Activated CD4-positive, CD25-positive, alpha-beta regulatory T cell treated with anti-CD3 and anti-CD28 coated beads, Interleukin-2, amount 50 U/mL, for 24 hours (primary cell): Measurements from ENCODE around the gene SPEG.

Experiments used
- ATAC-seq, 2 donors: fragments of 150-1000 bp; cut with Tn5 transposase; one replicate each; pipeline ENCODE4 v1.10.0; 2021; ENCODE audit warnings: mild to moderate bottlenecking in 1 of 2, moderate library complexity in 1 of 2

The SPEG gene

DNA sequence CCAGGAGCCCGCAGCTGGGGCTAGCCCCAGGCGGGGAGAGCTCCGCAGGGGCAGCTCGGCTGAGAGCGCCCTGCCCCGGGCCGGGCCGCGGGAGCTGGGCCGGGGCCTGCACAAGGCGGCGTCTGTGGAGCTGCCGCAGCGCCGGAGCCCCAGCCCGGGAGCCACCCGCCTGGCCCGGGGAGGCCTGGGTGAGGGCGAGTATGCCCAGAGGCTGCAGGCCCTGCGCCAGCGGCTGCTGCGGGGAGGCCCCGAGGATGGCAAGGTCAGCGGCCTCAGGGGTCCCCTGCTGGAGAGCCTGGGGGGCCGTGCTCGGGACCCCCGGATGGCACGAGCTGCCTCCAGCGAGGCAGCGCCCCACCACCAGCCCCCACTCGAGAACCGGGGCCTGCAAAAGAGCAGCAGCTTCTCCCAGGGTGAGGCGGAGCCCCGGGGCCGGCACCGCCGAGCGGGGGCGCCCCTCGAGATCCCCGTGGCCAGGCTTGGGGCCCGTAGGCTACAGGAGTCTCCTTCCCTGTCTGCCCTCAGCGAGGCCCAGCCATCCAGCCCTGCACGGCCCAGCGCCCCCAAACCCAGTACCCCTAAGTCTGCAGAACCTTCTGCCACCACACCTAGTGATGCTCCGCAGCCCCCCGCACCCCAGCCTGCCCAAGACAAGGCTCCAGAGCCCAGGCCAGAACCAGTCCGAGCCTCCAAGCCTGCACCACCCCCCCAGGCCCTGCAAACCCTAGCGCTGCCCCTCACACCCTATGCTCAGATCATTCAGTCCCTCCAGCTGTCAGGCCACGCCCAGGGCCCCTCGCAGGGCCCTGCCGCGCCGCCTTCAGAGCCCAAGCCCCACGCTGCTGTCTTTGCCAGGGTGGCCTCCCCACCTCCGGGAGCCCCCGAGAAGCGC lies 49.1 kb downstream of the SPEG start:
- ATAC-seq = peak in 1 of 2 donors; percentile 22

DNA sequence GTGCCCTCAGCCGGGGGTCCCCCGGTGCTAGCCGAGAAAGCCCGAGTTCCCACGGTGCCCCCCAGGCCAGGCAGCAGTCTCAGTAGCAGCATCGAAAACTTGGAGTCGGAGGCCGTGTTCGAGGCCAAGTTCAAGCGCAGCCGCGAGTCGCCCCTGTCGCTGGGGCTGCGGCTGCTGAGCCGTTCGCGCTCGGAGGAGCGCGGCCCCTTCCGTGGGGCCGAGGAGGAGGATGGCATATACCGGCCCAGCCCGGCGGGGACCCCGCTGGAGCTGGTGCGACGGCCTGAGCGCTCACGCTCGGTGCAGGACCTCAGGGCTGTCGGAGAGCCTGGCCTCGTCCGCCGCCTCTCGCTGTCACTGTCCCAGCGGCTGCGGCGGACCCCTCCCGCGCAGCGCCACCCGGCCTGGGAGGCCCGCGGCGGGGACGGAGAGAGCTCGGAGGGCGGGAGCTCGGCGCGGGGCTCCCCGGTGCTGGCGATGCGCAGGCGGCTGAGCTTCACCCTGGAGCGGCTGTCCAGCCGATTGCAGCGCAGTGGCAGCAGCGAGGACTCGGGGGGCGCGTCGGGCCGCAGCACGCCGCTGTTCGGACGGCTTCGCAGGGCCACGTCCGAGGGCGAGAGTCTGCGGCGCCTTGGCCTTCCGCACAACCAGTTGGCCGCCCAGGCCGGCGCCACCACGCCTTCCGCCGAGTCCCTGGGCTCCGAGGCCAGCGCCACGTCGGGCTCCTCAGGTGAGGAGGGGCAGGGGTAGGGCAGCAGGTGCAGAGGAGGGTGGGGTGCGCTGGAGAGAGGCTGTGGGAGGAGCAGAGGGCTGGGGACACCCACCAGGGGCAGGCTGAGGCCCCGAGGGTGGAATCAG lies 49.9 kb downstream of the SPEG start:
- peak; percentile 25 to 38 for ATAC-seq

DNA sequence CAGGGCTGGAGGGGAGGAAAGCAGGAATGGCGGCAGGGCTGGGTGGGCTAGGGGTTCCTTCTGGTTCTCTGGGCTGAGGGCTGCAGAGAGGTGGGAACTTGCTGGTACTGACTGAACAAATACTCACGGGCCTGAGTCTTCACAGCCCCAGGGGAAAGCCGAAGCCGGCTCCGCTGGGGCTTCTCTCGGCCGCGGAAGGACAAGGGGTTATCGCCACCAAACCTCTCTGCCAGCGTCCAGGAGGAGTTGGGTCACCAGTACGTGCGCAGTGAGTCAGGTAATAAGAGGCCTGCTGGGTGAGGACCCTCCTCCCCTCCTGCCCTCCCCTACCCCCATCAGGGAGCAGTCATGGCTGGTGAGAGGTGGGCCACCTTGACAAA lies 50.5 kb downstream of the SPEG start:
- no peak for ATAC-seq

DNA sequence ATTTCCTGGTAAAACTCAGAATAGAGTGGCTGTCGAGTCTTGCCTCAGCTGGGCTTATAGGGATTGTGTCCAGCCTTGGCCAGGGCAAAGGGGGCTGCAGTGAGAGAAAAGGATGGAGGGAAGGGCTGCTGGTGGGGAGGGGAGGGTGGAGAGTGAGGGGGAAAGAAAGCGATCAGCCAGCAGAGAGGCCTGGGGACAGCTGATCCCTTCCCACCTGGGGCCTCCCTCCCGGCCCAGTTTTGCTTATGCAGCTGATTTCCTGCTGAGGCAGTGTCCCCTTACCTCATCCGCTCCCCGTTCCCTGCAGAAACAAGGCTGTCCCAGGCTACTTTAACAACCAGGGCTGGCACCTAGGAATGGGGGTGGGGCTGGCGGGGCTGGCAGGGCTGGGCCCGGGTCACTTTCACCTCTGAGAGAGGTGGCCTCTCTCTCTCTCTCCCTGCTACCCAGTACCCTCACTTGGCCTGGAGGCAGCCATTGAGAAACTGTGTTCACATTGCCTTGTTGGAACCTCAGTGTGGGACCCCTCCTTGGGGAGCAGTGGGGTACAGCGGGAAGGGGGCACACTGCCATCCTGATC lies 51.8 kb downstream of the SPEG start:
- no peak for ATAC-seq

DNA sequence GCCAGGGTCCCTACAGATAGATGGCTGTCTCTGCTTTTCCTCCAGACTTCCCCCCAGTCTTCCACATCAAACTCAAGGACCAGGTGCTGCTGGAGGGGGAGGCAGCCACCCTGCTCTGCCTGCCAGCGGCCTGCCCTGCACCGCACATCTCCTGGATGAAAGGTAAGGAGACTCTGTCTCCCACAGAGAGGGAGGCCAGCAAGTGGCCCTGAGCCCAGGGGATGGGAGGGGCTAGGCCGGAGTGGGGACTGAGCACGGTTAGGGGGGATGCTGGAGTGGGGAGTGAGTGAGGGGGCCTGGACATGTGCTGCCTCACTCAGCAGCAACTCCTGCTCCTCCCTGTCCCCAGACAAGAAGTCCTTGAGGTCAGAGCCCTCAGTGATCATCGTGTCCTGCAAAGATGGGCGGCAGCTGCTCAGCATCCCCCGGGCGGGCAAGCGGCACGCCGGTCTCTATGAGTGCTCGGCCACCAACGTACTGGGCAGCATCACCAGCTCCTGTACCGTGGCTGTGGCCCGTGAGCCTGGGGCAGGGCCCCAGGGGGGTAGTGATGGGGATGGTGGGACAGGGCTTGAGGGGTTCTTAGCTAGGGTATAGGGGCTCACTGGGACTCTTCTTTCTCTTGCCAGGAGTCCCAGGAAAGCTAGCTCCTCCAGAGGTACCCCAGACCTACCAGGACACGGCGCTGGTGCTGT lies 53.7 kb downstream of the SPEG start:
- ATAC-seq = no peak

DNA sequence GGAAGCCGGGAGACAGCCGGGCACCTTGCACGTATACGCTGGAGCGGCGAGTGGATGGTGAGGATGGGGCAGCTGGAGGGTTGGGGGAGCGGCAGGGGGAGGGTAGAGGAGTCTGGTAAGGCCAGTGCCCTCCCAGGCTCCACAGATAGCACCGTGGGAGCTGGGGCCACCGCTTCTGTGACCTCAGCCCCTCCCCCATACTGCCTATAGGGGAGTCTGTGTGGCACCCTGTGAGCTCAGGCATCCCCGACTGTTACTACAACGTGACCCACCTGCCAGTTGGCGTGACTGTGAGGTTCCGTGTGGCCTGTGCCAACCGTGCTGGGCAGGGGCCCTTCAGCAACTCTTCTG lies 54.2 kb downstream of the SPEG start:
- ATAC-seq = no peak

DNA sequence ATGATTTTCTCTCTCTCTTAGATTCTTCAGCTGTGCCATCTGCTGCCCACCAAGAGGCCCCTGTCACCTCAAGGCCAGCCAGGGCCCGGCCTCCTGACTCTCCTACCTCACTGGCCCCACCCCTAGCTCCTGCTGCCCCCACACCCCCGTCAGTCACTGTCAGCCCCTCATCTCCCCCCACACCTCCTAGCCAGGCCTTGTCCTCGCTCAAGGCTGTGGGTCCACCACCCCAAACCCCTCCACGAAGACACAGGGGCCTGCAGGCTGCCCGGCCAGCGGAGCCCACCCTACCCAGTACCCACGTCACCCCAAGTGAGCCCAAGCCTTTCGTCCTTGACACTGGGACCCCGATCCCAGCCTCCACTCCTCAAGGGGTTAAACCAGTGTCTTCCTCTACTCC lies 54.7 kb downstream of the SPEG start:
- ATAC-seq = no peak

DNA sequence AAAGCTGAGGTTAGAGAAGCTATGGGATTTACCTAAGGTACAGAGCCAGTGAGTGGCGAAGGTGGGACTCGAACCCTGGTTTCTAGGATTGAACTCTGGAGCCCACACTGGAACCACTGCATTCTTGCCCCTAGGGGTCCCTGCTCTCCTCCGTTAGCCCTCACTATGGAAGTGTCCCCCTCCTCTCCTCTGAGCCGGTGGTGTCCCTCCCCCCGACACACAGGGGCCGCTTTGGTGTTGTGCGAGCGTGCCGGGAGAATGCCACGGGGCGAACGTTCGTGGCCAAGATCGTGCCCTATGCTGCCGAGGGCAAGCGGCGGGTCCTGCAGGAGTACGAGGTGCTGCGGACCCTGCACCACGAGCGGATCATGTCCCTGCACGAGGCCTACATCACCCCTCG lies 55.5 kb downstream of the SPEG start:
- ATAC-seq = no peak

DNA sequence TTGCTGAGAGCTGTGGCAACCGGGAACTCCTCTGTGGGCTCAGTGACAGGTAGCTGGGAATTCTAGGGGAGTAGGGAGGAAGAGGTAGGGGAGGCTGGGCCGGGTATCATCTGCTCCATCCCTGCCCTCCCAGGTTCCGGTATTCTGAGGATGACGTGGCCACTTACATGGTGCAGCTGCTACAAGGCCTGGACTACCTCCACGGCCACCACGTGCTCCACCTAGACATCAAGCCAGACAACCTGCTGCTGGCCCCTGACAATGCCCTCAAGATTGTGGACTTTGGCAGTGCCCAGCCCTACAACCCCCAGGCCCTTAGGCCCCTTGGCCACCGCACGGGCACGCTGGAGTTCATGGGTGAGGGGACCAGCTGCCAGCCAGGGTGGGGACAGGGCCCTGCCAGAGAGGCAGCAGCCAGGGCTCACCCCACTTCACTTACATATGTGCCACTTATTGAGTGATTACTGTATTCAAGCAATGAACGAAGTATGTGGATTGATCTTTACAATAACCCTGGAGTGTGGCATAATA lies 56.0 kb downstream of the SPEG start:
- no peak for ATAC-seq

DNA sequence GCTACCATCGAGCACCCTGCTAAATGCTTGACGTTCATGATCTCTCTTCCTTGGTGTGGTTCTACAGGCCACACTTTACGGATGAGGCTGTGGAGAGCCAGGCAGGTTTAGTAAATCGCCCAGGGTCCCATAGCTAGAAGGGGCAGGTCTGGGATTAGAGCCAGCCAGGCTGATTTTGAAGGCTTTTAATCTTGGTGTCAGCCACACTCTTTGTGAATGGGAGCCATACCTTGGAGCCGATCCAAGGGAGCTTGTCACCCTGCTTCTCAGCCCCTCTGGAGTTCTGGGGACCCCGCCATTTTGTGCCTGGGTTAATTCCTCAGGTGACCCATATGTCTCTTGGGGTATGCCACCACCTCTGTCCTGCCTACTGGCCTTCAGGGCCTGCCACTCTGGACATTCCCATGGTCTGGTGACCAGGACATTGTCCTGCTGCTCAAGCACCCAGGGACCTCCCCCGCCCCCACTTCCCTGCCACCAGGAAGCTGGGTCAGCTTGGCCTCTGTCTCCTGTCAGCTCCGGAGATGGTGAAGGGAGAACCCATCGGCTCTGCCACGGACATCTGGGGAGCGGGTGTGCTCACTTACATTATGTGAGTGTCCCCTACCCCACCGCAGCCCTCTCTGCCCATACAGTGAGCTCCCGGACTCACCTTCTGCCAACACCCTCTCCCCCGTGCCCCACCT lies 56.8 kb downstream of the SPEG start:
- no peak for ATAC-seq

DNA sequence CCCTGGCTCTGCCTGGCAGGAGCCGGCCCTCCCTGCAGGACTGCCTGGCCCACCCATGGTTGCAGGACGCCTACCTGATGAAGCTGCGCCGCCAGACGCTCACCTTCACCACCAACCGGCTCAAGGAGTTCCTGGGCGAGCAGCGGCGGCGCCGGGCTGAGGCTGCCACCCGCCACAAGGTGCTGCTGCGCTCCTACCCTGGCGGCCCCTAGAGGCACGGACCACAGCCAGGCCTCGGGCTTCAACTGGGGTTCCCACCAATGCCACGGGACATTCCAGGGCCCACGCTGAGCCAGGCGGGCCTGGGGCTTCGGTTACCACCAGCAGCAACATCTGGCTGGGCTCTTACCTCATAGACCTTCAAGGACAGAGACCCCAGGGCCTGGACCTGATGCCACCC lies 57.9 kb downstream of the SPEG start:
- no peak for ATAC-seq

DNA sequence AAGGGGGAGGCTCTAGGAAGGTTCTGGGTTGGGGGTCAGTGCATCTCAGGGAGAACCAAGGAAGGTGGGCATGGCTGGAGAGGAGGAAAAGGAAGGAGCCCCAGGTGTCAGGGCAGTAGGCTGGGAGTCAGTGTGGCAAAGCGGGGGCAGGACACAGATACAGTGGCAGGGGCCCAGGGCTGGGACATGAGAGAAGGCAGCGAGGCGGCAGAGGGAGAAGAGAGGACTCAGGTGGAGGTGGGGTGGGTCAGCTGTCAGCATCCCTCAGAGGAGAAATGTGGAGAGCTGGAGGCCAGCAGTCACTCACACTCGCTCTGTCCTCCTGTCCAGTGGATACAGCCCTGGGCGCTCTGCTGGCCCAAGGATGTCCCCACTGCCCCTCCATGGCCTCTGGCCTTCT lies 58.4 kb downstream of the SPEG start:
- ATAC-seq = no peak

DNA sequence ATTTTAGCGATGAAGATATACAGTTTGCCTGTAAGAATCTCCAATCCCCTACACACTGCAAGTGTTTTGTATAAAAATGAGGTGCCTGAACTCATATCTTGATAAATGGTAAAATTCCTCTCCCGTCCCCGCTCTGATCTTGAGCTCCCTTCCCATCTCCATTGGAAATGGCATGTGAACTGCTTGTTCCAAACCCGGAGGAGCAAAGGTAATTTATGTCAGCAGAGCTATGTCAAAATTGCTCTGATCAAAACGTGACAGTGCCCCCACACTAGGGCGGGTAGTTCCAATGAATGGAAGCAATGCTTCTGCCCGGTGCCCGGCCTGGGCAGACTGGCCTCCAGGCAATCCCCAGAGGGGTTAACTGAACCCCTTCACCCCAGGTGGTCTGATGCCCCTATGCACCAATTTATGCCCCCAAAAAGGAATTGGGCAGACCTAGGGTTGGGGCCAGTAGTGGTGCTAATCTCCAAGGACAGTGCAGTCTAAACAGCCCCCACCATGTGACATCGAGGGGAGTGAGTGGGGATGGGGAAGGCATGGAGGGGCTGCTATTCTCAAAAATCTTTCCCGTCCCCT lies 60.4 kb downstream of the SPEG start:
- no peak for ATAC-seq

DNA sequence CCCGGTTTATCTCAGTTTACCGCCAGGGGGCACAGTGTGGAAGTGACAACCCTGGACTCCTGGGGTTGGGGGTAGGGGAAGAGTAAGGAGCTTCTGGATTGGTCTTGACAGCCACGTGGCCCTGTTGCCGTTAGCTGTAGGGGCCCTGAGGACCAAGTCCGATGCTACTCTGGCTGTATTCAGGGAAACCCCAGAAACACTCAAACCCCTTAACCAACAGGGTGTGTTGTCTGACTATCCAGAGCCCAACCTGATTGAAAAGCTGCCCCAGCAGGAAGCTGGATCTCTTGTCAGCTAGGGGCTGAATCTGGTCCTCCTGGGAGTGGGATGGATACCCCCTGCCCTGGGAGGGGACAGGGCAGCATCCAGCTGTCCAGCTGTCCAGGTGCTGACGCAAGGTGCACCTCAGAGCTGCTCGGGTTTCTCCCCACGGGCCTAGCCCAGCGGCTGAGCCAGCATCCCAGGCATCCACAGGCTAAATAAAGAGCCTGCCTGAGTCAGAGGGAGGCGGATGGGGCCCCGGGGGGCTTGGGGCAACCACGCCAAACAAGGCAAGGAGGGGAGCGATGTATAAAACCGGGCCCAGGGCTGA lies 61.0 kb downstream of the SPEG start:
- no peak for ATAC-seq

DNA sequence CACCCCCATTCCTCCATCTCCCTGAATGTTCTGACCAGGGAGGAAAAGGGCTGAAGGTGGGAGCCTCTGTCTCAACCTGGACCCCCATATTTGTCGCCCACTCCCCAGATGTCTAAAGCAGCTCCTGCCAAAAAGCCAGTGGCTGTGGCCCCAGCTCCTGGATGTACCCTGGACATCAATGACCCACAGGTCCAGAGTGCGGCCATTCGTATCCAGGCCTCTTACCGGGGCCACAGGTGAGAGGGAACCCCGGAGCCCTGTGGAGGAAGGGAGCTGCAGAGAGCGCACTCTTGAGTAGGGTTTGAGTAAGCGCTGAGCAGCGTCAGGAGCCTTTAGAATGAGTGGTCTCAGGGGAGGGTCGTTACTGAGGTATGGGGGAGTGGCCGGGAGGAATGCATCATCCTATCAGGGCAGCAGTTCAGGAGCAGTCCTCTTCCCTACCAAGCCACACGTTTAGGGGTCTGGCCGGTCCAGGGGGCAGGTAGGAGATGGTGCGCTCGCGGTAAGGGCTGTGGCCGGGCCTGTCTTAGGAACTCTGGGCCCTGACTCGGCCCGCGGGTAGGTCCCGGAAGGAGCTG lies 61.7 kb downstream of the SPEG start:
- ATAC-seq = no peak

DNA sequence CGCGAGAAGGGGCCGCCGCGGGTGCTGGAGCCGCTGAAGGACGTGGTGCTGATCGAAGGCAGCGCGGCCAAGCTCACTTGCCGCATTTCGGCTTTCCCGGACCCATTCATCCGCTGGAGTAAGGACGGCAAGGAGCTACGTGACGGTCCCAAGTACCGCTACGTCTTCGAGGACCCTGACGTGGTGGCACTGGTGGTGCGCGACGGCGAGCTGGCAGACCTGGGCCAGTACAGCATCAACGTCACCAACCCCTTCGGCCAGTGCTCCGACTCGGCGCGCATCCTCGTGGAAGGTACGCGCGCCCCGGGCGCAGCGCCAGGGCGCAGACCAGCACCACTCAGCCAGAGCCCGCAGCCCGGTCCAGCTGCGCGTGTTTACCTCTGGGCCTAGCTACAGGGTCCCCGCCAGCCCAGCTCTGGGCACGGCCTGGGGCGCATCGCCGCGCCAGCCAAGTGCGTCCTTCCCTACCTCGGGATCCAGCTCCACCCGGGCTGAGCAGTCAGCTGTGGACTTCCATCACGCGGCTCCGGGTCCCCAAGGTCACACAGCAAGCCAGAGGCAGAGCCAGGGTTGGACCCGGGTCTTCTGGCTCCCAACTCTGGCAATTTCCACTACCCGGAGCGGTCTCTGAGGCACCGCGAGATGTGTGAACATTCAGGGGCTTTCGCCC lies 62.3 kb downstream of the SPEG start:
- ATAC-seq = no peak

DNA sequence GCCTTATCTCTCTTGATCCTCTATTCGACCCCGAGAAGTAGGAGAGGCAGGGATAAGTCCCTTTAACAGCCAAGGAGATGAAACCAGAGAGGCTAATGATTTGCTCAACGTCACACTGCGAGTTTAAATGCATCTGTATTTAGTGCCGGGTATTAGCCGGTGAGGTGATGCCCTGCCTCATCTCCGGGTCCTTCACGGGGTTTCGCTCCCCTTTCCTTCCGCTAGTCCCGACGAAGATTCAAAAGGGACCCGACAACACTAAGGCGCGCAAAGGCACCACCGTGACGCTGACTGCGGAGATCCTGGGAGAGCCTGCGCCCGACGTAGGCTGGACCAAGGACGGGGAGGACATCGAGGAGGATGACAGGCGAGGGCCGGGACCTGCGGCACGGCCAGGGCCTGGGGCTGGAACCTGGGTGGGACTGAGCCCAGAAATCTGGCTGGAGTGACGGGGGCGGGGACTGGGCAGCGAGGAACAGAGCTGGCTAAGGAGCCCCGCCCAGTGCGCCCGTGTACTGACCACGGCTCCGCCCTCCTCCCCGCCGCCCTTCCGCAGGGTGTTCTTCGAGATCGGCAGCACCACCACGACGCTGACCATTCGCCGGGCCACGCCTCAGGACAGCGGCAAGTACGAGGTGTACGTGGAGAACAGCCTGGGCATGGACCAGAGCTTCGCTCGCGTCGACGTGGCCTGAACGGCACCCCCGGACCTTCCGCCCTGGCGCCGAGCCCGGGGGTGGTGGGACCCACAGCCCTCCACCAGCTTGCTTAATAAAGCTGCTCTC lies 63.0 kb downstream of the SPEG start:
- ATAC-seq = peak in 1 of 2 donors; percentile 5

DNA sequence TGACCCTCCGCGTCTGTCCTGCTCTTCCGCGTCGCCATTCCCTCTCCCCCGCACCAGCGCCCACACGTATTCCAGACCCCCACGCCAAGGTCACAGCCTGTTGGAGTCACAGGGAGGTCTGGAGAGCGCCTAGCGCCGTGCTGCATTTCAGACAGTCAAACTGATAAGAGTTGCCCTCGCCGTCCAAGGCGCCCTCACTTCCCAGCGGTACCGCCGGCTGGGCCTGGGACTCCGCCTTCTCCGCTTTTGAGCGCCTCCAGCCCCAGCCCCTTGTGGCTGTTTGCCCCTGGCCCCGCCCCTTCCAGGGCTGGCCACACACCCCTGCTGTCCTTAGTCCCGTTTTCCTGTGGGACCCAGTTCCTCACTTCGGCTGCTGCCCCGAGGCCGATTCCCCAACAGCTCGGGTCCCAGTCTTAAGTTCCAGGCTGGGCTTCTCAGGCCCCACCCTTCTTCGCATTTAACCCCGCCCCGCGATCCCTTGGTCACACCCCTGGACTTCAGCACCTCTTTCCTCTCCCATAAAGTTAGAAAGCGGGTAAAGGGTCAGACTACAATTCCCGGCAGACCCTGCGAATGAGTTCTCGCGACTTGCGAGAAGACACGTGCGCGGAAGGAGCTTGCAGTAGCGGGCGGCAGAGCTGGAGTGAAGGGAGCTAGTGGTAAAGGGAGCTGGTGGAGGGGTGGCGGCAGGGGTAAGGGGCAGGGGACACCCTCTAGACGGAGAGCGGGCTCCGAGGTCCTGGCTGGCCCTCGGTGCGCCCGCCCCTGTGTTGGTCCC lies 63.8 kb downstream of the SPEG start, which contains the start of gene GMPPA:
GMPPA (plus strand) TSS at position 612 of the 778 bp plus-strand sequence. CDS start 1,085 bp downstream, outside the sequence.
- ATAC-seq = peak; percentile 96 to 97

DNA sequence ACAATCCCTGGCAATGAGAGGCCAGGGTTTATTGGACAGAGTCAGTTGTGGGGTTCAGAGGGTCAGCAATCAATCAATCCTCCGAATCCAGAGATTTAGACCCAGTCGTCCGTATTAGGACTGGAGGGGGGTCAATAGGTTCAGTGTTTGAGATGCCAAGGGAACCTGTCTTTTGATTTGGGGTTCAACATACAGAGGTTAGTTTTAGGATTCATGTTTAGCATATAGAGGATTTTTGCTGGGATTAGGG lies 64.3 kb downstream of the SPEG start:
- ATAC-seq = no peak
